H1 (cell line): ENCODE data around the gene PNMA6E. TPM values are rescaled to one million over a fixed set of nuclear protein-coding genes. Genes with fewer than 3 reads are reported as not detected.

Source experiments
- CTCF ChIA-PET: fragments of 300-600 bp; sonication (Branson Sonifier 250); formaldehyde crosslinking; loops from one replicate; lab custom pipeline; 2021; ENCODE audit not compliant: partially characterized antibody; lab: Charles Lee
- POLR2A ChIA-PET: fragments of 300-600 bp; sonication (Branson Sonifier 250); formaldehyde crosslinking; loops from one replicate; lab custom pipeline; 2021; ENCODE audit warnings: inconsistent platforms; ENCODE audit not compliant: partially characterized antibody; lab: Charles Lee
- DNase-seq, 2 experiments: peaks; one replicate each; pipeline versions ENCODE4 v3.0.0 to v3.0.0-alpha.2; 2010 to 2022; ENCODE audit warnings: low spot score in 2 of 2, low read depth in 1 of 2, mixed read lengths in 1 of 2
- FAIRE-seq: peaks from 2 replicates; lab custom pipeline; 2011; peaks lifted over from hg19 to GRCh38; lab: Jason Lieb, UNC
- H2AFZ ChIP-seq: 2 replicates; pipeline ENCODE4 v1.8.1; 2012; ENCODE audit warnings: low read length, inconsistent platforms
- H2AK5ac ChIP-seq: 2 replicates; pipeline ENCODE4 v1.6.1; 2013; ENCODE audit warnings: low read depth, low read length
- H2BK120ac ChIP-seq: replicated peaks from 2 replicates; pipeline ENCODE3; 2013; ENCODE audit warnings: low read depth, low read length, inconsistent platforms
- H2BK12ac ChIP-seq: 2 replicates; pipeline ENCODE4 v1.6.1; 2013; ENCODE audit warnings: low read depth, low read length
- H2BK15ac ChIP-seq: 2 replicates; pipeline ENCODE4 v1.6.1; 2013; ENCODE audit warnings: low read length
- H2BK20ac ChIP-seq: 2 replicates; pipeline ENCODE4 v1.6.1; 2013; ENCODE audit warnings: low read length
- H2BK5ac ChIP-seq: 2 replicates; pipeline ENCODE4 v1.6.1; 2013; ENCODE audit warnings: low read depth, low read length
- H3K14ac ChIP-seq: 2 replicates; pipeline ENCODE4 v1.6.1; 2013; ENCODE audit warnings: inconsistent platforms; ENCODE audit not compliant: insufficient read length
- H3K18ac ChIP-seq: 2 replicates; pipeline ENCODE4 v1.6.1; 2013; ENCODE audit warnings: low read length; ENCODE audit errors: extremely low read depth
- H3K23ac ChIP-seq: 2 replicates; pipeline ENCODE4 v1.6.1; 2013; ENCODE audit warnings: inconsistent platforms; ENCODE audit not compliant: insufficient read length
- H3K23me2 ChIP-seq: 2 replicates; pipeline ENCODE4 v1.6.1; 2013; ENCODE audit warnings: low read depth, low read length
- H3K27ac ChIP-seq: 2 replicates; pipeline ENCODE4 v1.6.1; 2011; ENCODE audit warnings: low read depth, low read length, inconsistent platforms
- H3K27me3 ChIP-seq, 4 experiments: replicated peaks in 1 of 4; 1 replicate in 1 of 4; 2 replicates in 3 of 4; pipeline versions ENCODE4 v1.6.1 to v1.8.1; 2011 to 2013; ENCODE audit warnings: low read length in 3 of 4, mild to moderate bottlenecking in 3 of 4, inconsistent platforms in 2 of 4, mixed read lengths in 2 of 4, moderate library complexity in 1 of 4; ENCODE audit not compliant: control insufficient read depth in 3 of 4, insufficient read depth in 3 of 4; ENCODE audit errors: extremely low read depth in 1 of 4
- H3K36me3 ChIP-seq, 4 experiments: 2 replicates each; pipeline versions ENCODE4 v1.6.1 to v1.8.1; 2011 to 2013; ENCODE audit warnings: mild to moderate bottlenecking in 4 of 4, low read length in 3 of 4, moderate library complexity in 2 of 4, control low read depth in 1 of 4, inconsistent platforms in 1 of 4; ENCODE audit not compliant: insufficient read depth in 4 of 4, control insufficient read depth in 2 of 4
- H3K4ac ChIP-seq: replicated peaks from 2 replicates; pipeline ENCODE3; 2013; ENCODE audit warnings: low read length, low read depth, mixed read lengths, inconsistent platforms; ENCODE audit not compliant: insufficient read length
- H3K4me1 ChIP-seq, 4 experiments: replicated peaks in 1 of 4; 1 replicate in 1 of 4; 2 replicates in 3 of 4; pipeline versions ENCODE4 v1.6.1 to v1.8.1; 2011 to 2013; ENCODE audit warnings: low read length in 3 of 4, inconsistent platforms in 2 of 4, mixed read lengths in 1 of 4; ENCODE audit not compliant: insufficient read depth in 4 of 4, control insufficient read depth in 3 of 4
- H3K4me2 ChIP-seq, 2 experiments: 2 replicates each; pipeline versions ENCODE4 v1.6.1 to v1.8.1; 2011 to 2013; ENCODE audit warnings: low read depth in 2 of 2, low read length in 2 of 2, control low read depth in 1 of 2, inconsistent platforms in 1 of 2, mild to moderate bottlenecking in 1 of 2; ENCODE audit not compliant: insufficient read depth in 1 of 2
- H3K4me3 ChIP-seq, 4 experiments: fragments of 200-600, 300-600 bp in 1 of 4; sonication (generic), shearing (Covaris generic), sonication (Bioruptor Twin) in 1 of 4; 2 replicates each; pipeline versions ENCODE4 v1.5.1 to v1.8.1; 2011 to 2016; ENCODE audit warnings: low read length in 4 of 4, low read depth in 3 of 4, control low read depth in 2 of 4, inconsistent platforms in 2 of 4, mild to moderate bottlenecking in 2 of 4, mixed read lengths in 1 of 4, moderate library complexity in 1 of 4; ENCODE audit not compliant: insufficient read depth in 2 of 4; ENCODE audit errors: extremely low read depth in 1 of 4
- H3K56ac ChIP-seq: replicated peaks from 2 replicates; pipeline ENCODE3; 2013; ENCODE audit warnings: low read depth, mild to moderate bottlenecking, mixed read lengths, low read length, inconsistent platforms; ENCODE audit not compliant: insufficient read length
- H3K79me1 ChIP-seq: 2 replicates; pipeline ENCODE4 v1.6.1; 2013; ENCODE audit warnings: low read depth, low read length, control low read depth
- H3K79me2 ChIP-seq, 2 experiments: 2 replicates each; pipeline versions ENCODE4 v1.6.1 to v1.8.1; 2012 to 2013; ENCODE audit warnings: low read length in 2 of 2, mild to moderate bottlenecking in 2 of 2, inconsistent platforms in 1 of 2; ENCODE audit not compliant: insufficient read depth in 2 of 2, control insufficient read depth in 1 of 2
- H3K9ac ChIP-seq, 4 experiments: replicated peaks in 1 of 4; 1 replicate in 1 of 4; 2 replicates in 3 of 4; pipeline versions ENCODE4 v1.6.1 to v1.8.1; 2011 to 2013; ENCODE audit warnings: low read depth in 3 of 4, low read length in 3 of 4, control low read depth in 2 of 4, mild to moderate bottlenecking in 2 of 4, moderate library complexity in 2 of 4, inconsistent platforms in 1 of 4; ENCODE audit errors: extremely low read depth in 1 of 4
- H3K9me3 ChIP-seq, 2 experiments: 2 replicates each; pipeline versions ENCODE4 v1.6.1 to v1.8.1; 2012 to 2013; ENCODE audit warnings: mild to moderate bottlenecking in 2 of 2, moderate library complexity in 2 of 2, control low read depth in 1 of 2, inconsistent platforms in 1 of 2, low read depth in 1 of 2, low read length in 1 of 2, mixed read lengths in 1 of 2; ENCODE audit not compliant: insufficient read depth in 2 of 2
- H4K20me1 ChIP-seq, 2 experiments: replicated peaks in 1 of 2; 2 replicates each; pipeline versions ENCODE3 to v1.8.1; 2011 to 2013; ENCODE audit warnings: inconsistent platforms in 2 of 2, low read length in 2 of 2, mild to moderate bottlenecking in 1 of 2; ENCODE audit not compliant: insufficient read depth in 2 of 2, control insufficient read depth in 1 of 2
- H4K5ac ChIP-seq: 2 replicates; pipeline ENCODE4 v1.6.1; 2013; ENCODE audit warnings: low read length, low read depth, mixed read lengths, inconsistent platforms; ENCODE audit not compliant: insufficient read length
- H4K8ac ChIP-seq: 2 replicates; pipeline ENCODE4 v1.8.0; 2013; ENCODE audit warnings: mild to moderate bottlenecking, moderate library complexity, low read length, inconsistent platforms; ENCODE audit not compliant: insufficient read depth; ENCODE audit errors: extremely low read depth
- H4K91ac ChIP-seq: replicated peaks from 2 replicates; pipeline ENCODE3; 2013; ENCODE audit warnings: low read length, mixed read lengths, inconsistent platforms; ENCODE audit not compliant: insufficient read length
- CBX8 ChIP-seq: fragments of 300-800, 300-1000 bp; sonication (generic); IDR thresholded peaks from 2 replicates; pipeline ENCODE4 v1.7.1; 2016; ENCODE audit warnings: low read depth, low read length, borderline replicate concordance
- EP300 ChIP-seq, 2 experiments: IDR thresholded peaks; 1 replicate in 1 of 2; 2 replicates in 1 of 2; pipeline ENCODE4 v1.6.1; 2011 to 2012; ENCODE audit warnings: low read depth in 2 of 2, low read length in 2 of 2, mild to moderate bottlenecking in 2 of 2, borderline replicate concordance in 1 of 2, inconsistent platforms in 1 of 2, moderate library complexity in 1 of 2
- MAFK ChIP-seq: IDR thresholded peaks from 2 replicates; pipeline ENCODE4 v1.6.1; 2012; ENCODE audit warnings: low read depth, mild to moderate bottlenecking, improper control_type of control experiment, low read length
- PHF8 ChIP-seq: fragments of 200-600 bp; sonication (generic); conservative IDR thresholded peaks from 2 replicates; pipeline ENCODE4 v1.7.1; 2012; ENCODE audit warnings: low read depth, mild to moderate bottlenecking, inconsistent platforms, low read length, moderate library complexity
- SIX5 ChIP-seq: IDR thresholded peaks from 2 replicates; pipeline ENCODE4 v1.6.1; 2011; ENCODE audit warnings: mild to moderate bottlenecking, low read depth, low read length
- SUZ12 ChIP-seq: fragments of 200-600 bp; sonication (generic); IDR thresholded peaks from 2 replicates; pipeline ENCODE4 v1.6.1; 2012; ENCODE audit warnings: mild to moderate bottlenecking, inconsistent platforms, low read length, moderate library complexity, mixed read lengths
- WGBS, 2 experiments: shearing (Covaris generic) in 1 of 2; methylation state at CpG; one replicate each; pipeline versions ENCODE4 v1.1.6 to v1.1.7; 2013 to 2015; ENCODE audit warnings: low lambda C conversion rate in 2 of 2, mixed read lengths in 2 of 2, inconsistent platforms in 1 of 2, low coverage in 1 of 2, missing lambda C conversion rate in 1 of 2; ENCODE audit not compliant: insufficient replicate concordance in 2 of 2, insufficient coverage in 1 of 2, insufficient read length in 1 of 2; ENCODE audit errors: extremely low coverage in 1 of 2, missing lambda C conversion rate in 1 of 2; 5-methylcytosine and 5-hydroxymethylcytosine counted together
- polyA plus RNA-seq, 7 experiments: library from polyadenylated mRNA; depleted of rRNA in 3 of 7; stranded (reverse) in 5 of 7; unstranded in 2 of 7; fragments of >200 nt in 5 of 7; fragments of 200-250 nt in 2 of 7; gene quantifications; 1 replicate in 5 of 7; 2 replicates in 1 of 7; 4 replicates in 1 of 7; pipeline versions ENCODE4 v1.2.1 to v1.2.3, GENCODE V29; 2011 to 2013; ENCODE audit warnings: missing spikeins in 2 of 7, mixed read lengths in 2 of 7
- total RNA-seq: library from RNA; stranded (reverse); fragmentation: NEBNext Ultra II Directional; extraction: Animal tissue kit (Norgen Biotek cat#: 25700); gene quantifications from 2 replicates; pipeline ENCODE4 v1.2.1, GENCODE V29; 2021
- TF ChIP-seq, protein P1 (sequence below): IDR thresholded peaks from 2 replicates; pipeline ENCODE4 v1.6.1; 2012; ENCODE audit warnings: inconsistent platforms

The PNMA6E gene
- total and polyA plus RNA-seq, 2 of the 8 experiments (the other 6 are each of a cell fraction or from before 2014, with no cell fraction given) = not detected

DNA sequence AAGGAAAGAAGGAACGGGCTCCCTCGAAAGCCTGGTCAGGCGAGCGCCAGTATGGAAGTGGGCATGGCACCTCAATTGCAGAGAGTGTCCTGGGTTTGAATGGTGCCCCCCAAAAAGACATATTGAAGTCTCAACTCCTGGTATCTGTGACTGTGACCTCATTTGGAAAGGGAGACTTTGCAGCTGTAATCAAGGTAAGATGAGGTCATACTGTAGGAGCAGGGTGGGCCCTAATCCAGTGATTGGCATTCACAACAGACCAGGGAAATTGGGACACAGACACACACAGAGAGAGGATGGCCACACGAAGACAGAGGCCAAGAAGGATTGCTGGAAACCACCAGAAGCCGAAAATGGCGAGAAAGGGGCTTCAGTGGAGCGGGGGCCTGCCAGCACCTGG is 16.5 kb upstream of the PNMA6E start:
- no peak for FAIRE-seq
- no peak overlapping the region for H3K18ac ChIP-seq
- TF ChIP-seq, protein P1, sequence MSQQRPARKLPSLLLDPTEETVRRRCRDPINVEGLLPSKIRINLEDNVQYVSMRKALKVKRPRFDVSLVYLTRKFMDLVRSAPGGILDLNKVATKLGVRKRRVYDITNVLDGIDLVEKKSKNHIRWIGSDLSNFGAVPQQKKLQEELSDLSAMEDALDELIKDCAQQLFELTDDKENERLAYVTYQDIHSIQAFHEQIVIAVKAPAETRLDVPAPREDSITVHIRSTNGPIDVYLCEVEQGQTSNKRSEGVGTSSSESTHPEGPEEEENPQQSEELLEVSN = no peak
- TF ChIP-seq EP300 (IDR thresholded peaks at IDR 0.05; ENCODE audit: borderline replicate concordance in 1 of 2, low read depth in 2 of 2, low read length in 2 of 2) (no peak), CBX8 (no peak), SIX5 (no peak), MAFK (no peak), SUZ12 (no peak), PHF8 (no peak)

More for the DNA sequence above, 16.5 kb upstream of the PNMA6E start:
- H3K23ac ChIP-seq = no peak overlapping the region
- H3K9me3 ChIP-seq = no peaks in the 10 kb centered on the region
- no peaks in the 10 kb centered on the region for H3K79me1 ChIP-seq
- H2BK12ac ChIP-seq = no peak overlapping the region
- WGBS, 2 experiments = 92% methylated on average over 4 of the region's 8 CpGs; no CpG with 5 or more reads in 1 of the 2 experiments
- H3K23me2 ChIP-seq = no peaks in the 10 kb centered on the region
- no peak overlapping the region for H2AK5ac ChIP-seq
- no peak overlapping the region for H2AFZ ChIP-seq
- no peak overlapping the region for H3K14ac ChIP-seq
- H2BK120ac ChIP-seq = no peak overlapping the region
- H3K27ac ChIP-seq = no peak overlapping the region
- H3K56ac ChIP-seq = no peak overlapping the region
- CTCF ChIA-PET = interaction anchor here (0.6 kb wide), 1 partner anchor 1197 kb away, joined by 3 read pairs; no protein-coding TSS in a partner anchor
- H3K4me2 ChIP-seq = no peak overlapping the region
- peaks cover 0 to 2% (median under 1%) of the 10 kb centered on the region in 4 experiments; a peak in 1 of 7 replicates for H3K27me3 ChIP-seq
- no peaks in the 10 kb centered on the region for H3K79me2 ChIP-seq
- H2BK20ac ChIP-seq = no peak overlapping the region
- no peak overlapping the region for H4K5ac ChIP-seq
- H4K20me1 ChIP-seq = no peaks in the 10 kb centered on the region
- no peak overlapping the region for H3K4me3 ChIP-seq
- H3K9ac ChIP-seq = no peak overlapping the region
- H3K4me1 ChIP-seq = 0 out of 7 replicates have a peak, but pooled peaks cover 0 to 4% (median 2%) of the 10 kb centered on the region in 4 experiments
- H2BK5ac ChIP-seq = no peak overlapping the region
- POLR2A ChIA-PET = no interaction called here
- no peak overlapping the region for H4K8ac ChIP-seq
- H2BK15ac ChIP-seq = no peak overlapping the region
- H4K91ac ChIP-seq = no peak overlapping the region
- H3K4ac ChIP-seq = no peak overlapping the region
- no peaks in the 10 kb centered on the region for H3K36me3 ChIP-seq
- DNase-seq = no peak
